Ovary (tissue), 9 donors: Measurements from ENCODE around the gene ARHGEF18. TPM values are rescaled to one million over a fixed set of nuclear protein-coding genes. Genes with fewer than 3 reads are reported as not detected.
"Not testable (repeated sequence)": the region's sequence is repeated elsewhere in the genome, so short reads cannot be mapped to it uniquely, and the experiment has no call there.

Experiments used
- DNase-seq, 5 donors: peaks; one replicate each; pipeline ENCODE4 v3.0.0-alpha.2; 2019 to 2020
- H3K27ac ChIP-seq, 2 donors: fragments of 200-600 bp; one replicate each; pipeline versions ENCODE4 v1.5.1 to v1.8.0; 2019 to 2022
- H3K27me3 ChIP-seq: fragments of 200-600 bp; one replicate; pipeline ENCODE4 v1.8.0; 2022
- H3K36me3 ChIP-seq: fragments of 200-600 bp; sonication (generic); one replicate; pipeline ENCODE4 v1.5.1; 2019
- H3K4me1 ChIP-seq: one replicate; pipeline ENCODE4 v1.8.1; 2013; ENCODE audit warnings: mild to moderate bottlenecking, moderate library complexity; ENCODE audit not compliant: insufficient read depth
- H3K4me3 ChIP-seq: fragments of 200-600 bp; sonication (generic); one replicate; pipeline ENCODE4 v1.5.1; 2017
- H3K9me3 ChIP-seq, 2 donors: fragments of 200-600 bp in 1 of 2; sonication (generic) in 1 of 2; one replicate each; pipeline versions ENCODE4 v1.5.1 to v1.8.1; 2013 to 2019; ENCODE audit warnings: mild to moderate bottlenecking in 1 of 2, moderate library complexity in 1 of 2
- EP300 ChIP-seq: sonication (generic); formaldehyde crosslinking; IDR thresholded peaks from one replicate; pipeline ENCODE4 v1.6.1; 2017; ENCODE audit warnings: antibody characterized with exemption
- POLR2A ChIP-seq: fragments of 450-650 bp; IDR thresholded peaks from one replicate; pipeline ENCODE4 v1.6.1; 2017; ENCODE audit warnings: antibody characterized with exemption, mild to moderate bottlenecking, moderate library complexity
- WGBS, 3 donors: extraction: QIAGEN DNeasy Blood & Tissue Kit in 1 of 3; methylation state at CpG; one replicate each; pipeline versions ENCODE4 v1.1.5 to v1.1.7; 2013 to 2017; 5-methylcytosine and 5-hydroxymethylcytosine counted together
- intact Hi-C, 4 donors: fragments of 100-400 bp; cut with DNase I; formaldehyde crosslinking; loops; one replicate each; pipeline versions ENCODE4 v1.11.0 to v1.15.1; 2022 to 2023
- polyA plus RNA-seq, 2 donors: library from polyadenylated mRNA; stranded (reverse); fragments of 200-250 nt in 1 of 2; fragments of 350-450 nt in 1 of 2; fragmentation: Illumina TruSeq in 1 of 2; extraction: RNeasy Lipid Tissue Mini Kit (QIAGEN cat#74804) in 1 of 2; gene quantifications; one replicate each; pipeline ENCODE4 v1.2.3, GENCODE V29; 2013 to 2014
- total RNA-seq, 7 donors: library from RNA; depleted of rRNA in 2 of 7; stranded (reverse); fragments of >200 nt in 2 of 7; fragmentation: NEBNext Ultra II Directional in 3 of 7; extraction: Animal tissue kit (Norgen Biotek cat#: 25700) in 3 of 7; gene quantifications; one replicate each; pipeline versions ENCODE4 v1.1.0 to v1.2.4, GENCODE V29; 2016 to 2023
- TF ChIP-seq, protein P1 (sequence below), 3 donors: fragments of 450-650 bp in 2 of 3; fragments of 200-600 bp in 1 of 3; IDR thresholded peaks; one replicate each; pipeline versions ENCODE4 v1.5.1 to v1.8.0; 2016 to 2022; ENCODE audit warnings: antibody characterized with exemption in 3 of 3, mild to moderate bottlenecking in 1 of 3
- donor health status: DM: no; HTN: no; CAD: no; lungs with moderate emphysema.
- donor health status: DM: no; HTN: no; CAD: no.
- donor health status: Bipolar disorder and iron deficiency.
- donor health status: DM: yes; HTN: yes; CAD: no.
- donor health status: DM: no; HTN: no; CAD: no.
- donor health status: DM: yes; HTN: yes; CAD: no.

The ARHGEF18 gene
- total and polyA plus RNA-seq, 9 donors = 2.5 to 31.6 (median 24.9) TPM

DNA sequence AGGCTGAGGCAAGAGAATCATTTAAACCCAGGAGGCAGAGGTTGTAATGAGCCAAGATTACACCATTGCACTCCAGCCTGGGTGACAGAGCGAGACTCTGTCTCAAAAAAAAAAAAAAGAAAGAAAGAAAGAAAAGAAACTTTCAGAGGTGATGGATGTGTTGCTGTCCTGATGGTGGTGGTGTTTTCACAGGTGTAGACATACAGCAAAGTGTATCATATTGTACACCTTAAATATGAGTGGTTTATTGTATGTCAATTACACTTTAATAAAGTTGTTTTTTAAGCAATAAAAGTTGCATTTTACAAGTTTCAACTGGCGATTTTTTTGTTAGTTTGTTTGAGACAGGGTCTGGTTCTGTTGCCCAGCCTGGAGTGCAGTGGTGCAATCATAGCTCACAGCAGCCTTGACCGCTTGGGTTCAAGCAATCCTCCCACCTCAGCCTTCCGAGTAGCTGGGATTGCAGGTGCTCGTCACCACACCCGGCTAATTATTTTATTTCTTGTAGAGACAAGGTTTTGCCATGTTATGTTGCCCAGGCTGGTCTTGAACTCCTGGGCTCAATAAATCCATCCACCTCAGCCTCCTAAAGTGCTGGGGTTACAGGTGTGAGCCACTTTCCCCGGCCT is 41.0 kb upstream of the ARHGEF18 start:
- Histone ChIP-seq H3K9me3 (no peaks in the 10 kb centered on the region), H3K27ac (no peak overlapping the region), H3K36me3 (no peaks in the 10 kb centered on the region), H3K27me3 (no peaks in the 10 kb centered on the region), H3K4me1 (no peaks in the 10 kb centered on the region), H3K4me3 (no peak overlapping the region)
- intact Hi-C loops = no loop called here
- WGBS, 3 donors = 80 to 98% (median 91%) methylated on average over 7 of the region's 7 CpGs
- TF ChIP-seq POLR2A (no peak), EP300 (no peak)
- TF ChIP-seq, protein P1, sequence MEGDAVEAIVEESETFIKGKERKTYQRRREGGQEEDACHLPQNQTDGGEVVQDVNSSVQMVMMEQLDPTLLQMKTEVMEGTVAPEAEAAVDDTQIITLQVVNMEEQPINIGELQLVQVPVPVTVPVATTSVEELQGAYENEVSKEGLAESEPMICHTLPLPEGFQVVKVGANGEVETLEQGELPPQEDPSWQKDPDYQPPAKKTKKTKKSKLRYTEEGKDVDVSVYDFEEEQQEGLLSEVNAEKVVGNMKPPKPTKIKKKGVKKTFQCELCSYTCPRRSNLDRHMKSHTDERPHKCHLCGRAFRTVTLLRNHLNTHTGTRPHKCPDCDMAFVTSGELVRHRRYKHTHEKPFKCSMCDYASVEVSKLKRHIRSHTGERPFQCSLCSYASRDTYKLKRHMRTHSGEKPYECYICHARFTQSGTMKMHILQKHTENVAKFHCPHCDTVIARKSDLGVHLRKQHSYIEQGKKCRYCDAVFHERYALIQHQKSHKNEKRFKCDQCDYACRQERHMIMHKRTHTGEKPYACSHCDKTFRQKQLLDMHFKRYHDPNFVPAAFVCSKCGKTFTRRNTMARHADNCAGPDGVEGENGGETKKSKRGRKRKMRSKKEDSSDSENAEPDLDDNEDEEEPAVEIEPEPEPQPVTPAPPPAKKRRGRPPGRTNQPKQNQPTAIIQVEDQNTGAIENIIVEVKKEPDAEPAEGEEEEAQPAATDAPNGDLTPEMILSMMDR (IDR thresholded peaks at IDR 0.05) = no peak
- DNase-seq = no peak

DNA sequence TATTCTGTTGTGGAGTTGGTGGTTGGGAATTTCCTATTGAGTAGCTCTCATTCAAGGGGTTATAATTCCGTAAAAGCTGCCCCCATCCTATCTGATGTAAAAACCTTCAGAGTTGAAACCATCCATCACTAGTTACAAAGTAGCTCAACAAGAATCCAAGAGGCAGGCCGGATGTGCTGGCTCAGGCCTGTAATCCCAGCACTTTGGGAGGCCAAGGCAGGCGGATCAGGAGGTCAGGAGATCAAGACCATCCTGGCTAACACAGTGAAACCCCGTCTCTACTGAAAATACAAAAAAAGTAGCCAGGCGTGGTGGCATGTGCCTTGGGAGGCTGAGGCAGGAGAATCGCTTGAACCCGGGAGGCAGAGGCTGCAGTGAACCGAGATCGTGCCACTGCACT is 40.4 kb upstream of the ARHGEF18 start:
- H3K4me1 ChIP-seq, DNase-seq, intact Hi-C loops, H3K27ac ChIP-seq, H3K36me3 ChIP-seq, H3K4me3 ChIP-seq, H3K9me3 ChIP-seq, H3K27me3 ChIP-seq: not testable (repeated sequence)
- WGBS, 3 donors = 81 to 87% (median 82%) methylated on average over 9 of the region's 9 CpGs

DNA sequence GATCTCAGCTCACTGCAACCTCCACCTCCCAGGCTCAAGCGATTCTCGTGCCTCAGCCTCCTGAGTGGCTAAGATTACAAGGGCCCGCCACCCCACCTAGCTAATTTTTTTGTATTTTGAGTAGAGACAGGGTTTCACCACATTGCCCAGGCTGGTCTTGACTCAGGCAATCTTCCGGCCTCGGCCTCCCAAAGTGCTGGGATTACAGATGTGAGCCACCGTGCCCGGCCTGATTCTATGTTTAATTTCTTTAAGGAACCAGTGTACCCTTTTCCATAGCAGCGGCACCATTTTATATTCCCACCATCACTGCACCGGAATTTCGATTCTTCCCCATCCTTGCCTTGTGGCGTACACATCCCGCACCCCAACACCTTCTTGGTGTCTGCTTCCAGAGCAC is 36.8 kb upstream of the ARHGEF18 start:
- H3K27me3 ChIP-seq = no peaks in the 10 kb centered on the region
- TF ChIP-seq POLR2A (no peak), EP300 (no peak)
- TF ChIP-seq, protein P1 (IDR thresholded peaks at IDR 0.05) = no peak
- H3K27ac ChIP-seq = no peak overlapping the region
- H3K4me1 ChIP-seq = no peaks in the 10 kb centered on the region
- no peak overlapping the region for H3K4me3 ChIP-seq
- intact Hi-C loops = no loop called here
- WGBS, 3 donors = 95 to 97% (median 96%) methylated on average over 12 of the region's 12 CpGs
- DNase-seq = no peak
- H3K9me3 ChIP-seq = no peaks in the 10 kb centered on the region
- no peaks in the 10 kb centered on the region for H3K36me3 ChIP-seq

DNA sequence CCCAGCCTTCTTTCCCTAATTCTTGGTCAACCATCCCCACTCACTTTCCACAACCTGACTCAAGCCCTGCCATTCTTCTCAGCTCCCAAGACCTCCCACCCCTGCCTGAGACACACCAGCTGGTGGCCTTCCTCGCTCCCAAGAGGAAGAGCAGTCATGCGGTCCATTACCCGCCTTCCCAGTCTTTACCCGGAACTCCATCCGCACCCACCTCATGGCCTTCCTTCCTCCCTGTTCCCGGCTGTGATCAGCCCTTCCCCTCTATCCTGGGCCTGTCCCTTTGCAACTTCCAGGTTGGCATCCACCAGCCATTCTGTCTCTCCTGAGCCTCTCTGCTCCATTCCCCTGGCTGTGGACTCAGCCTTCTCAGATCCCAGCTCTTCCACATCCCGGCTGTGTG is 35.9 kb upstream of the ARHGEF18 start:
- 84 to 89% (median 85%) methylated on average over 7 of the region's 7 CpGs for WGBS, 3 donors
- intact Hi-C loops = no loop called here
- Histone ChIP-seq H3K9me3 (no peaks in the 10 kb centered on the region), H3K4me3 (no peak overlapping the region), H3K27me3 (no peaks in the 10 kb centered on the region), H3K4me1 (no peaks in the 10 kb centered on the region), H3K27ac (no peak overlapping the region), H3K36me3 (no peaks in the 10 kb centered on the region)
- TF ChIP-seq EP300 (no peak), POLR2A (no peak)
- TF ChIP-seq, protein P1 (IDR thresholded peaks at IDR 0.05) = no peak
- DNase-seq = no peak

DNA sequence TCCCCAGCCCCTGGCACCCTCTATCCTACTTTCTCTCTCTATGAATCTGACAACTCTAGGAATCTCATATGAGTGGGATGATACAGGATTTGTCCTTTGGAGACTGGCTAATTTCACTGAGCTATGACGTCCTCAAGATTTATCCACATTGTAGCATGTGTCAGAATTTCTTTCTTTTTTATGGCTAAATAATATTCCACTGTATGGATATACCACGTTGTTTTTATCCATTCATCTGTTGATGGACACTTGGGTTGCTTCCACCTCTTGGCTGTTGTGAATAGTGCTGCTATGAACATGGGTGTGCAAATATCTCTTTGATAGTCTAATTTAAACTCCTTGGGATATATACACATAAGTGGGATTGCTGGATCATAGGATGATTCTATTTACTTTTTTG is 30.6 kb upstream of the ARHGEF18 start:
- H3K4me3 ChIP-seq = no peak overlapping the region
- DNase-seq = no peak
- 47 to 66% (median 47%) methylated on average over 2 of the region's 2 CpGs for WGBS, 3 donors
- no peak for TF ChIP-seq EP300
- TF ChIP-seq POLR2A = no peak
- TF ChIP-seq, protein P1 (IDR thresholded peaks at IDR 0.05) = no peak
- no peaks in the 10 kb centered on the region for H3K9me3 ChIP-seq
- intact Hi-C loops = no loop called here
- peaks cover 2% of the 10 kb centered on the region for H3K4me1 ChIP-seq
- H3K27ac ChIP-seq = no peak overlapping the region
- H3K36me3 ChIP-seq = no peaks in the 10 kb centered on the region
- no peaks in the 10 kb centered on the region for H3K27me3 ChIP-seq
